K562 (cell line): ENCODE results near the gene PNMA6F. TPM values are rescaled to one million over a fixed set of nuclear protein-coding genes. Genes with fewer than 3 reads are reported as not detected.

Experiments
- ATAC-seq: fragments of 200-7000 bp; cut with Tn5 transposase; 3 replicates; pipeline ENCODE4 v1.9.1; 2020; ENCODE audit warnings: moderate library complexity
- BruUV-seq: library from RNA; stranded (reverse); fragments of 400-500 nt; replicated peaks from 2 replicates; lab custom pipeline; 2021; lab: Mats Ljungman, UMichigan
- CTCF ChIA-PET: fragments of 300-600 bp; formaldehyde crosslinking; extraction: SDS; loops from one replicate; lab custom pipeline; 2021; ENCODE audit warnings: low intra/inter-chr PET ratio; lab: Yijun Ruan, JAX
- POLR2A ChIA-PET: fragments of 300-600, 350-650 bp; sonication (Branson Sonifier 250); formaldehyde crosslinking; extraction: SDS; loops from one replicate; lab custom pipeline; 2021; ENCODE audit warnings: antibody characterized with exemption, inconsistent platforms; lab: Yijun Ruan, JAX
- DNase-seq, 4 experiments: peaks; one replicate each; pipeline versions ENCODE4 v3.0.0 to v3.0.0-alpha.2; 2011 to 2018; ENCODE audit warnings: low spot score in 3 of 4, mixed read lengths in 3 of 4; ENCODE audit errors: extremely low read depth in 1 of 4
- FAIRE-seq: peaks from 2 replicates; lab custom pipeline; 2011; peaks lifted over from hg19 to GRCh38; lab: Jason Lieb, UNC
- H2AFZ ChIP-seq: 2 replicates; pipeline ENCODE4 v1.6.0; 2011; ENCODE audit warnings: low read depth, low read length, control low read depth, inconsistent platforms
- H3K27ac ChIP-seq: fragments of 200-600 bp; 3 replicates; pipeline ENCODE4 v1.8.0; 2011; ENCODE audit warnings: low read depth, mild to moderate bottlenecking, control low read depth, inconsistent platforms, low read length, moderate library complexity, mixed read lengths; ENCODE audit errors: extremely low read depth
- H3K27me3 ChIP-seq, 2 experiments: fragments of 300-600 bp in 1 of 2; 2 replicates in 1 of 2; 3 replicates in 1 of 2; pipeline versions ENCODE4 v1.6.0 to v1.8.0; 2011; ENCODE audit warnings: inconsistent platforms in 2 of 2, low read length in 2 of 2, mild to moderate bottlenecking in 1 of 2, mixed read lengths in 1 of 2, moderate library complexity in 1 of 2; ENCODE audit not compliant: control insufficient read depth in 2 of 2, insufficient read depth in 2 of 2
- H3K36me3 ChIP-seq: fragments of 300-600 bp; 3 replicates; pipeline ENCODE4 v1.8.0; 2011; ENCODE audit warnings: mild to moderate bottlenecking, low read length, inconsistent platforms; ENCODE audit not compliant: control insufficient read depth, insufficient read depth
- H3K4me1 ChIP-seq, 2 experiments: fragments of 200-600 bp in 1 of 2; replicated peaks in 1 of 2; 2 replicates in 1 of 2; 3 replicates in 1 of 2; pipeline versions ENCODE4 v1.5.1 to v1.8.0; 2011; ENCODE audit warnings: inconsistent platforms in 2 of 2, low read length in 2 of 2, mild to moderate bottlenecking in 1 of 2, mixed read lengths in 1 of 2, moderate library complexity in 1 of 2; ENCODE audit not compliant: control insufficient read depth in 2 of 2, insufficient read depth in 2 of 2
- H3K4me2 ChIP-seq: 2 replicates; pipeline ENCODE4 v1.6.1; 2011; ENCODE audit warnings: low read length, control low read depth, inconsistent platforms, mixed read lengths; ENCODE audit not compliant: insufficient read depth
- H3K4me3 ChIP-seq: fragments of 200-600 bp; sonication (generic), shearing (Covaris generic); 2 replicates; pipeline ENCODE4 v1.5.1; 2016; ENCODE audit warnings: control low read depth, inconsistent platforms
- H3K79me2 ChIP-seq: fragments of 200-600 bp; 3 replicates; pipeline ENCODE4 v1.8.0; 2011; ENCODE audit warnings: low read length, inconsistent platforms; ENCODE audit not compliant: control insufficient read depth, insufficient read depth
- H3K9ac ChIP-seq, 2 experiments: 2 replicates each; pipeline versions ENCODE4 v1.6.0 to v1.6.1; 2011; ENCODE audit warnings: low read depth in 2 of 2, low read length in 2 of 2, control low read depth in 1 of 2, inconsistent platforms in 1 of 2, mild to moderate bottlenecking in 1 of 2, mixed read lengths in 1 of 2; ENCODE audit not compliant: insufficient read depth in 1 of 2
- H3K9me1 ChIP-seq: one replicate; pipeline ENCODE4 v1.6.0; 2011; ENCODE audit warnings: inconsistent platforms, mild to moderate bottlenecking, low read length, moderate library complexity; ENCODE audit not compliant: control insufficient read depth, insufficient read depth
- H3K9me3 ChIP-seq: replicated peaks from 2 replicates; pipeline ENCODE4 v1.5.1; 2011; ENCODE audit warnings: low read depth, low read length, inconsistent platforms; ENCODE audit not compliant: control insufficient read depth, insufficient read depth
- H4K20me1 ChIP-seq: replicated peaks from 2 replicates; pipeline ENCODE4 v1.6.1; 2011; ENCODE audit warnings: low read length, inconsistent platforms, mixed read lengths; ENCODE audit not compliant: control insufficient read depth, insufficient read depth
- CREBBP ChIP-seq: IDR thresholded peaks from one replicate; pipeline ENCODE4 v1.6.1; 2012; ENCODE audit warnings: low read depth, mild to moderate bottlenecking, control low read depth, inconsistent platforms, low read length
- NELFE ChIP-seq: IDR thresholded peaks from 2 replicates; pipeline ENCODE4 v1.6.1; 2011; ENCODE audit warnings: mild to moderate bottlenecking; ENCODE audit not compliant: insufficient read depth, insufficient read length
- WGBS: fragments of 100-300 bp; shearing (Covaris generic); methylation state at CpG from one replicate; pipeline ENCODE4 v1.1.6; 2016; ENCODE audit warnings: low coverage, mixed read lengths; ENCODE audit not compliant: insufficient coverage; ENCODE audit errors: missing lambda C conversion rate; 5-methylcytosine and 5-hydroxymethylcytosine counted together
- in situ Hi-C: fragments of 300-500 bp; cut with MboI; formaldehyde crosslinking; loops from 4 replicates; pipeline ENCODE4 v1.15.0; 2018; ENCODE audit warnings: inconsistent platforms, mixed read lengths
- intact Hi-C: fragments of 100-400 bp; cut with micrococcal nuclease; formaldehyde crosslinking; loops from 2 replicates; pipeline ENCODE4 v1.14.2; 2022
- polyA plus RNA-seq, 8 experiments: library from polyadenylated mRNA; depleted of rRNA in 4 of 8; stranded (reverse) in 5 of 8; unstranded in 3 of 8; fragments of >200 nt; fragmentation: Nextera tagmentation in 2 of 8; fragmentation: Illumina TruSeq in 1 of 8; extraction: Ambion mirVana in 2 of 8; extraction: Trizol in 1 of 8; gene quantifications; 2 replicates each; pipeline versions ENCODE4 v1.2.1 to v1.2.3, GENCODE V29; 2011 to 2014; ENCODE audit warnings: inconsistent platforms in 1 of 8, missing spikeins in 1 of 8
- total RNA-seq, 7 experiments: library from RNA; depleted of rRNA in 6 of 7; stranded (reverse); fragments of >200 nt in 6 of 7; fragmentation: Illumina TruSeq in 2 of 7; extraction: Trizol in 2 of 7; gene quantifications; 2 replicates each; pipeline versions ENCODE4 v1.2.1 to v1.2.3, GENCODE V29; 2011 to 2021; ENCODE audit warnings: low replicate concordance in 1 of 7
- TF ChIP-seq, protein P1 (sequence below): fragments of 250-450 bp; sonication (Bioruptor Pico); IDR thresholded peaks from 2 replicates; pipeline ENCODE4 v1.4.0; 2020; ENCODE audit warnings: borderline replicate concordance

Gene PNMA6F
- total and polyA plus RNA-seq, 9 of the 15 experiments (the other 6 are each of a cell fraction or from before 2014, with no cell fraction given): not detected

DNA sequence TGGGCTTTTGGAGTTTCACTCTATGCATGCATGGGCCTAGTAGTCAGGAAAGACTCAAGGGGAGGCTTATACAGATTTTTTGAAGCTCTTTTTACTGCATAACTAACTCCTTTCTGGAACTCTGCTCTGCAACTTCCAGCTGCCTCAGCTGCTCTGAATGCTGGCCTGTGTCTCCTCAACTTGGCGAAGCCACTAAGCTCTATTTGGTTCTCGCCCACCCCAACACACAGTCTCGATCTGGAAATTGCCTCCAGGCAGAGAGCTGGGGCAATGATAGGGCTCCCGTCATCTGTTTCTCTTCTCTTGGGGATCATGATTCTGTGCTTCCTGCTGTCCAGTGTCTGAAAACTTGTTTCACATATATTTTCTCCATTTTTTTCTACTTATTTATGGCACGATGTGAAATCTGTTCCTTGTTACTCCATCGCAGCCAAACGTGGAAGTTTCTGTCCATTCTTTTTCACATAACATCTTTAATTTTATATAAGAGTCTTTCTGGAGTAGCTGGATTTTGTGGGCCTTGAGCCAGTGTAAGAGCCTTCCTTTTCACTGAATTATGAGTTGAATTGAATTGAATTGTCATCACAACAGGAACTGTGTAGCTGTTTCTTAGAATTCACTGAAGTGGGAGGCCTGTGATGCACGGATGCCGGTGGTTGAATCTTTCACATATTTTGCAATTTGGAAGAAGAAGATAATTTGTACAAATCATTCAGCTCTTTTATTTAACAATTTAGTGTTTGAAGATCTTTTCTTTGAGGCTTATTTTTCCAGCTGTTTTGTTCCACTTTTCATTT, 21.4 kb upstream of the PNMA6F start:
- BruUV-seq: no TSS peak
- intact Hi-C loops: no loop called here
- Histone ChIP-seq H3K4me1 (peaks cover 18 to 27% of the 10 kb centered on the region in 2 experiments), H4K20me1 (0 out of 2 replicates have a peak, but pooled peaks cover 3% of the 10 kb centered on the region), H3K9me3 (no peaks in the 10 kb centered on the region; the same call in 1 of the 2 replicates)
- in situ Hi-C loops: no loop called here
- no peak for FAIRE-seq
- TF ChIP-seq, protein P1, sequence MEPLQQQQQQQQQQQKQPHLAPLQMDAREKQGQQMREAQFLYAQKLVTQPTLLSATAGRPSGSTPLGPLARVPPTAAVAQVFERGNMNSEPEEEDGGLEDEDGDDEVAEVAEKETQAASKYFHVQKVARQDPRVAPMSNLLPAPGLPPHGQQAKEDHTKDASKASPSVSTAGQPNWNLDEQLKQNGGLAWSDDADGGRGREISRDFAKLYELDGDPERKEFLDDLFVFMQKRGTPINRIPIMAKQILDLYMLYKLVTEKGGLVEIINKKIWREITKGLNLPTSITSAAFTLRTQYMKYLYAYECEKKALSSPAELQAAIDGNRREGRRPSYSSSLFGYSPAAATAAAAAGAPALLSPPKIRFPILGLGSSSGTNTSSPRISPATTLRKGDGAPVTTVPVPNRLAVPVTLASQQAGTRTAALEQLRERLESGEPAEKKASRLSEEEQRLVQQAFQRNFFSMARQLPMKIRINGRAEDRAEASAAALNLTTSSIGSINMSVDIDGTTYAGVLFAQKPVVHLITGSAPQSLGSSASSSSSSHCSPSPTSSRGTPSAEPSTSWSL (CRISPR knock-in tag): no peak
- TF ChIP-seq NELFE: no peak
- TF ChIP-seq CREBBP: no peak
- TF ChIP-seq, all 486 proteins: peak for 0
- H3K27me3 ChIP-seq: no peaks in the 10 kb centered on the region
- H3K4me2 ChIP-seq: no peak overlapping the region
- POLR2A ChIA-PET: interaction anchor here (2.2 kb wide), 1 partner anchor 9 kb away, joined by 7 read pairs; no protein-coding TSS in a partner anchor
- peaks cover 85% of the 10 kb centered on the region; the same call in 2 of the 3 replicates for H3K36me3 ChIP-seq
- CTCF ChIA-PET: no interaction called here
- H3K27ac ChIP-seq: no peak overlapping the region
- H3K4me3 ChIP-seq: no peak overlapping the region
- peaks cover 57% of the 10 kb centered on the region for H3K79me2 ChIP-seq
- no peak overlapping the region for H2AFZ ChIP-seq
- no peak for DNase-seq
- H3K9ac ChIP-seq: no peak overlapping the region
- ATAC-seq: no peak
- WGBS: 83% methylated on average over 9 of the region's 9 CpGs
- no peaks in the 10 kb centered on the region for H3K9me1 ChIP-seq
